ENCODE data around the gene ABCA13. TPM values are rescaled to one million over a fixed set of nuclear protein-coding genes. Genes with fewer than 3 reads are reported as not detected.

ABCA13 gene
- total RNA-seq, 1 donor from 2014 or later: not detected

DNA sequence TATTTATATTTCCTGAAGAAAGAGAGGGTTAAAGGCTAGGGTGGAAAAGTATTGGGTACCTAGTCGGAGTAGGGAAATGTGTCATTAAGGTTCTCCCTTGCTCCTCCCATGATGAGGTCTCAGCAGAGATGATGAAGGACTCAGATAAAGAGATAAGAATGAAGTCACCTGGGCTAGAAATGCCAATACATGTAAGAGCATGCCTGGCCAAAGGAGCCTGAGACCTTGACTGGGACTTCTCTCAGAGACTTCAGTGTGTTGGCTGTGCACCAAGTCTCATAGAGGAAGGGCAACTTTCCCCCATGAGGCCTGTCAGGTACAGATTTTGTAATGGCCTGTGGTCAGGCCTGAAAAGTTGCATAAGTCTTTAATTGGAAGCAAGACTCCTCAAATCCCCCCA lies 392.1 kb downstream of the ABCA13 start:
- Histone ChIP-seq H3F3A (ENCODE audit: low read depth) (no peaks in the 10 kb centered on the region), H3K4me2 (no peak overlapping the region), H4K20me1 (ENCODE audit: low read depth) (no peaks in the 10 kb centered on the region), H2AFZ (replicated peaks) (no peak overlapping the region), H3K4me1 (no peaks in the 10 kb centered on the region), H3K79me2 (ENCODE audit: low read depth) (no peaks in the 10 kb centered on the region), H3K9me3 (ENCODE audit: low read depth) (no peaks in the 10 kb centered on the region), H3K9ac (no peak overlapping the region), H3K36me3 (no peaks in the 10 kb centered on the region), H3K4me3 (no peak overlapping the region), H3K27me3 (no peaks in the 10 kb centered on the region), H3K27ac (no peak overlapping the region)
- TF ChIP-seq EZH2 (IDR thresholded peaks at IDR 0.05) (no peak), EZH2phosphoT487 (IDR thresholded peaks at IDR 0.05) (no peak)
- TF ChIP-seq, protein P1, sequence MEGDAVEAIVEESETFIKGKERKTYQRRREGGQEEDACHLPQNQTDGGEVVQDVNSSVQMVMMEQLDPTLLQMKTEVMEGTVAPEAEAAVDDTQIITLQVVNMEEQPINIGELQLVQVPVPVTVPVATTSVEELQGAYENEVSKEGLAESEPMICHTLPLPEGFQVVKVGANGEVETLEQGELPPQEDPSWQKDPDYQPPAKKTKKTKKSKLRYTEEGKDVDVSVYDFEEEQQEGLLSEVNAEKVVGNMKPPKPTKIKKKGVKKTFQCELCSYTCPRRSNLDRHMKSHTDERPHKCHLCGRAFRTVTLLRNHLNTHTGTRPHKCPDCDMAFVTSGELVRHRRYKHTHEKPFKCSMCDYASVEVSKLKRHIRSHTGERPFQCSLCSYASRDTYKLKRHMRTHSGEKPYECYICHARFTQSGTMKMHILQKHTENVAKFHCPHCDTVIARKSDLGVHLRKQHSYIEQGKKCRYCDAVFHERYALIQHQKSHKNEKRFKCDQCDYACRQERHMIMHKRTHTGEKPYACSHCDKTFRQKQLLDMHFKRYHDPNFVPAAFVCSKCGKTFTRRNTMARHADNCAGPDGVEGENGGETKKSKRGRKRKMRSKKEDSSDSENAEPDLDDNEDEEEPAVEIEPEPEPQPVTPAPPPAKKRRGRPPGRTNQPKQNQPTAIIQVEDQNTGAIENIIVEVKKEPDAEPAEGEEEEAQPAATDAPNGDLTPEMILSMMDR (IDR thresholded peaks at IDR 0.05): no peak
- Mint-ChIP-seq H3K27ac (no peak overlapping the region), H3K4me3 (no peak overlapping the region), H3K9me3 (no peaks in the 10 kb centered on the region), H3K36me3 (no peaks in the 10 kb centered on the region), H3K4me1 (peaks cover 3% of the 10 kb centered on the region), H3K27me3 (ENCODE audit: insufficient read depth, low read depth) (no peaks in the 10 kb centered on the region)
- DNase-seq (ENCODE audit: low spot score): no peak

DNA sequence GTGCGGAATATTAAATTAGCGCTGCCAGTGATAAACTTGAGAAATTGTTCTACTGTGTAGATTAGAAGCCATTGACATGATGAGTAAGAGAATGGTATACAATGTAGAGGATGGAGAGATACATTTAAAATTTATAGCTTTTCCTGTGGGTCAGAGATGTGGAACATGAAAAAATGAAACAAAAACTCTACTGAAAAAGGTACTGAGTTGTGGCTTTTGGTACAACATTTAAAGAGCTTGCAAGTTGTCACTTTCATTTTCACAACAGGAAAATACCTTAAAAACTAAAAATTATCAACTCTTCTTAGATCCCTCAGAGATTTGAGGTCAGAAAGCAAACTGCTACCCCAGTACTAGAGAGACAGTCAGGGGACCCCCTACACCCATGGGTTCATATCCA lies 404.3 kb downstream of the ABCA13 start:
- H3K27me3 Mint-ChIP-seq (ENCODE audit: insufficient read depth, low read depth): no peaks in the 10 kb centered on the region
- Histone ChIP-seq H3K27ac (no peak overlapping the region), H3K79me2 (ENCODE audit: low read depth) (no peaks in the 10 kb centered on the region), H3K9ac (no peak overlapping the region), H3F3A (ENCODE audit: low read depth) (no peaks in the 10 kb centered on the region), H2AFZ (replicated peaks) (no peak overlapping the region), H3K4me1 (no peaks in the 10 kb centered on the region), H3K9me3 (ENCODE audit: low read depth) (no peaks in the 10 kb centered on the region), H3K4me2 (no peak overlapping the region), H3K27me3 (no peaks in the 10 kb centered on the region), H3K36me3 (peaks cover 4% of the 10 kb centered on the region), H3K4me3 (no peak overlapping the region), H4K20me1 (ENCODE audit: low read depth) (no peaks in the 10 kb centered on the region)
- no peak overlapping the region for H3K27ac Mint-ChIP-seq
- DNase-seq (ENCODE audit: low spot score): no peak
- H3K4me3 Mint-ChIP-seq: no peak overlapping the region
- H3K4me1 Mint-ChIP-seq: peaks cover under 1% of the 10 kb centered on the region
- peaks cover 10% of the 10 kb centered on the region for H3K9me3 Mint-ChIP-seq
- TF ChIP-seq EZH2 (IDR thresholded peaks at IDR 0.05) (no peak), EZH2phosphoT487 (IDR thresholded peaks at IDR 0.05) (no peak)
- TF ChIP-seq, protein P1 (IDR thresholded peaks at IDR 0.05): no peak
- H3K36me3 Mint-ChIP-seq: no peaks in the 10 kb centered on the region

DNA sequence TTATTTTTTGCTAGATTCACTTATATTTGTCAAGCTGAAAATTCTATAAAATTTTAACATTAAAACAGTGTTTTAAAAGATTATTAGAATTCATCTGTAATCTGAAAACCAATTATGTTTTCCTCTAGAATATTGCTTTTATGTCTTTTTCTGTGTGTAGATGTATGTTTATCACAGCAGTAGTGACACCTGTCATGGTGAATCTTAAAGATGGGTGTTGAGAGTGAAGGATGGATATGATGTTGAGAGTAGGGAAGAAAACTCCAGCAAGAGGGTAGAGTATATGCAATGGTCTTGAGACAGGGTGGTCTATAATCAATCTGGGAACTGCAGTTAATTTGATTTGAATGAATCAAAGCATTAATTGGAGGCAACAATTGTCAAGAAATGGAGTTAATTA lies 416.2 kb downstream of the ABCA13 start:
- no peaks in the 10 kb centered on the region for H3K9me3 ChIP-seq (ENCODE audit: low read depth)
- TF ChIP-seq EZH2phosphoT487 (IDR thresholded peaks at IDR 0.05) (no peak), EZH2 (IDR thresholded peaks at IDR 0.05) (no peak)
- TF ChIP-seq, protein P1 (IDR thresholded peaks at IDR 0.05): no peak
- H2AFZ ChIP-seq (replicated peaks): no peak overlapping the region
- Mint-ChIP-seq H3K9me3 (no peaks in the 10 kb centered on the region), H3K4me3 (no peak overlapping the region), H3K27ac (no peak overlapping the region), H3K4me1 (no peaks in the 10 kb centered on the region), H3K36me3 (no peaks in the 10 kb centered on the region), H3K27me3 (ENCODE audit: insufficient read depth, low read depth) (peaks cover 2% of the 10 kb centered on the region)
- H3K36me3 ChIP-seq: no peaks in the 10 kb centered on the region
- H3K9ac ChIP-seq: no peak overlapping the region
- no peak for DNase-seq (ENCODE audit: low spot score)
- H3K79me2 ChIP-seq (ENCODE audit: low read depth): no peaks in the 10 kb centered on the region
- no peaks in the 10 kb centered on the region for H3F3A ChIP-seq (ENCODE audit: low read depth)
- no peak overlapping the region for H3K4me2 ChIP-seq
- no peaks in the 10 kb centered on the region for H4K20me1 ChIP-seq (ENCODE audit: low read depth)
- H3K27ac ChIP-seq: no peak overlapping the region
- no peaks in the 10 kb centered on the region for H3K27me3 ChIP-seq
- H3K4me1 ChIP-seq: no peaks in the 10 kb centered on the region
- H3K4me3 ChIP-seq: no peak overlapping the region

All from neural progenitor cell (in vitro differentiated cells).